Activated CD4-positive, alpha-beta T cell treated with anti-CD3 and anti-CD28 coated beads for 36 hours (primary cell): ENCODE data around the gene RASA3. TPM values are rescaled to one million over a fixed set of nuclear protein-coding genes. Genes with fewer than 3 reads are reported as not detected.

ENCODE experiments used
- ATAC-seq: fragments of 200-7000 bp; cut with Tn5 transposase; one replicate; pipeline ENCODE4 v1.10.0; 2021; ENCODE audit warnings: mild to moderate bottlenecking, moderate library complexity
- CTCF ChIA-PET: fragments of 350-600 bp; sonication (Branson Sonifier 250); formaldehyde crosslinking; loops from one replicate; lab custom pipeline; 2021; ENCODE audit warnings: antibody characterized with exemption; lab: Charles Lee
- POLR2A ChIA-PET: fragments of 350-600 bp; sonication (Branson Sonifier 250); formaldehyde crosslinking; loops from one replicate; lab custom pipeline; 2021; ENCODE audit warnings: antibody characterized with exemption, inconsistent platforms; lab: Charles Lee
- DNase-seq: peaks from one replicate; pipeline ENCODE4 v3.0.0-alpha.2; 2020
- H3K27ac Mint-ChIP-seq: one replicate; pipeline ENCODE4 v1.8.0; 2021; ENCODE audit warnings: mixed read lengths
- H3K27me3 Mint-ChIP-seq: one replicate; pipeline ENCODE4 v1.8.0; 2021; ENCODE audit warnings: mixed read lengths
- H3K36me3 Mint-ChIP-seq: one replicate; pipeline ENCODE4 v1.8.0; 2021; ENCODE audit warnings: low read depth, mixed read lengths
- H3K4me1 Mint-ChIP-seq: one replicate; pipeline ENCODE4 v1.8.0; 2021; ENCODE audit warnings: mixed read lengths
- H3K4me3 Mint-ChIP-seq: one replicate; pipeline ENCODE4 v1.8.0; 2021; ENCODE audit warnings: mild to moderate bottlenecking, moderate library complexity, mixed read lengths
- H3K9me3 Mint-ChIP-seq: one replicate; pipeline ENCODE4 v1.8.0; 2021; ENCODE audit warnings: low read depth, mixed read lengths
- intact Hi-C, 2 experiments: fragments of 100-400 bp; cut with DNase I in 1 of 2; cut with micrococcal nuclease in 1 of 2; formaldehyde crosslinking; loops; one replicate each; pipeline versions ENCODE4 v1.14.2 to v1.15.1; 2022 to 2024; cut with DNase I, micrococcal nuclease
- total RNA-seq, 2 experiments: library from RNA; stranded (reverse); gene quantifications; one replicate each; pipeline ENCODE4 v1.2.3, GENCODE V29; 2021

RASA3 gene
- total RNA-seq, 2 experiments from 2014 or later: 33.0 to 34.7 TPM

DNA sequence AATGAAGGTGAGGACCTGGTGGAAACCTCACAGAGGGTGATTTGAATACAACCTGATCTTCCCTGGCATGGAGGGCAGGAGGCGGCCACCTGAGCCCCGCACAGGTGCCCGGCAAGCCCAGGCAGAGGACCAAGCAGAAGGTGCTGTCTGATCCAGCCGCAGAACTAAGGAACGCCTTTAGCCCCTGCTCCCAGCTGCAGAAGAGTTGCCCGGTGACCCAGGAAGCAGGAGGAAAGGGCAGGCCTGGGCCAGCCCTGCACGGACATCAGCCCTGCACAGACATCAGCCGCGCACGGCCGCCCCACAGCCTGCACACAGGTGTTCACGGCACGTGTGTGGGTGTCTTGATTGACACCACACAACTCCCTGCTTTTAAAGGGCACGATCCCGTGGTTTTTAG, 43.1 kb downstream of the RASA3 start:
- Mint-ChIP-seq H3K27ac (no peak overlapping the region), H3K36me3 (peaks cover 47% of the 10 kb centered on the region), H3K4me1 (peaks cover 27% of the 10 kb centered on the region), H3K9me3 (peaks cover 24% of the 10 kb centered on the region), H3K4me3 (no peak overlapping the region), H3K27me3 (no peaks in the 10 kb centered on the region)
- ChIA-PET POLR2A (no interaction called here), CTCF (interaction anchor here (1.3 kb wide), 1 partner anchor 22 kb away, joined by 4 read pairs; no protein-coding TSS in a partner anchor)
- intact Hi-C loops: no loop called here
- ATAC-seq (no peak), DNase-seq (no peak)

DNA sequence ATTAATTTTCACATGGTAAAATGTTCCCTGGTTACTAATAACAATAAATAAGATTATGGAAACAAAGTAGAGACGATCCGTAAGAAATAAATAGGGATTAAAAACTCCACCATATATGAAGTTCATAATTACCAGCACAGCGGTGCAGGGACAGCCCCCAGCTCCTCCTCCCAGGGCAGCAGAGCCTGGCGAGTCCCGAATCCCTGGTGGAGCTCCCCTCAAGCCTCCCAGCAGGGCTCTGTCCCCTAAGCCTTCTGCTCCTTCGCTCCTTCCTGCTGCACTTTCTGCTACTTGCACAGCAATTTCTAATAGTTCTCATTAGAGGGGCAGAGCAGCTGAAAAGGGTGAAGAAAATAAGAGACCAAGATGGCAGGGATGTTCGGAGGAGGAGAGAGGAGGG, 43.6 kb downstream of the RASA3 start:
- POLR2A ChIA-PET: no interaction called here

DNA sequence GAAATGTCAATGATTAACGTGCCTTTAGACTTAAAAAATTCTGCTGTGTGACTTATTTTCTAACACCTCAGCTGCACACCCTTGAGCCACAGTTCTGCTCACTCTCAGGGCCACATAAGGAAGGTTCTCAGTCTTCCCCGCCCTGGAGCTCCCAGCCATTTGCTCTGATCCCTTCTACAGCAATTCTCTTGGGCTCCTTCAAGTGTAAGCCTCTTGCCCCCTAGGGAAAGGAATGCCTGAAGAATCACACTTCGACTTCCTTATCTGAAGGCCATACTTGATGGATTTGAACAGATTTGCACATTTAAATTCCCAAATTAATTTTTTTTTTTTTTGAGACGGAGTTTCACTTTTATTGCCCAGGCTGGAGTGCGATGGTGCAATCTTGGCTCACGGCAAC, 44.2 kb downstream of the RASA3 start:
- intact Hi-C loops: no loop called here
- Mint-ChIP-seq H3K27ac (no peak overlapping the region), H3K9me3 (peaks cover 13% of the 10 kb centered on the region), H3K4me1 (peaks cover 17% of the 10 kb centered on the region), H3K4me3 (no peak overlapping the region), H3K27me3 (no peaks in the 10 kb centered on the region), H3K36me3 (peaks cover 36% of the 10 kb centered on the region)
- DNase-seq (no peak), ATAC-seq (no peak)
- CTCF ChIA-PET: interaction anchor here (0.7 kb wide), 1 partner anchor 60 kb away, joined by 3 read pairs; no protein-coding TSS in a partner anchor
- POLR2A ChIA-PET: no interaction called here

More for the DNA sequence above, 43.6 kb downstream of the RASA3 start:
- no peak for ATAC-seq
- Mint-ChIP-seq H3K27me3 (no peaks in the 10 kb centered on the region), H3K9me3 (peaks cover 19% of the 10 kb centered on the region), H3K4me3 (no peak overlapping the region), H3K36me3 (peaks cover 42% of the 10 kb centered on the region), H3K27ac (no peak overlapping the region), H3K4me1 (peaks cover 23% of the 10 kb centered on the region)
- no peak for DNase-seq
- CTCF ChIA-PET: interaction anchor here (1.3 kb wide), 1 partner anchor 23 kb away, joined by 4 read pairs; no protein-coding TSS in a partner anchor
- intact Hi-C loops: no loop called here

DNA sequence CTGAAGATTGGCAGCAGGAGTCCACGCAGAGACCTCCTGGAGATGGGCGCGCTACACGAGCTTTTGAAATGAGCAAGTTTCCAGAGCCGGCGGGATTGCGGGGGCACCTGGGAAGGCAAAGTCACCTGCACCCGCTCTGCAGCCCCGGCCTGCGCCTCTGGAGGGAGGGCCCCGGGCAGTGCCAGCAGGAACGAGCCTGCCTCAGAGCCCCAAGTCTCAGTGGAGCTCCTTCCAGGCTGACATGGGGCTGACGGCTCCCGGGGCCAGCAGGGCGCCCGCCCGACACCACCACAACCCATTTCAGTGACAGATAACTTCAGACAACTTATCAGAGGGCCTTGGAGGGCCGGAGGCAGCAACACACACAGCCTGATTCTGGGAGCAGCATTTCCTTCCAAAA, 45.0 kb downstream of the RASA3 start:
- Mint-ChIP-seq H3K27ac (no peak overlapping the region), H3K36me3 (peaks cover 36% of the 10 kb centered on the region), H3K4me1 (peaks cover 22% of the 10 kb centered on the region), H3K9me3 (peaks cover 11% of the 10 kb centered on the region), H3K4me3 (no peak overlapping the region), H3K27me3 (no peaks in the 10 kb centered on the region)
- POLR2A ChIA-PET: no interaction called here
- CTCF ChIA-PET: interaction anchor here (0.7 kb wide), 1 partner anchor 60 kb away, joined by 3 read pairs; no protein-coding TSS in a partner anchor
- no peak for DNase-seq
- ATAC-seq: no peak
- intact Hi-C loops: no loop called here

DNA sequence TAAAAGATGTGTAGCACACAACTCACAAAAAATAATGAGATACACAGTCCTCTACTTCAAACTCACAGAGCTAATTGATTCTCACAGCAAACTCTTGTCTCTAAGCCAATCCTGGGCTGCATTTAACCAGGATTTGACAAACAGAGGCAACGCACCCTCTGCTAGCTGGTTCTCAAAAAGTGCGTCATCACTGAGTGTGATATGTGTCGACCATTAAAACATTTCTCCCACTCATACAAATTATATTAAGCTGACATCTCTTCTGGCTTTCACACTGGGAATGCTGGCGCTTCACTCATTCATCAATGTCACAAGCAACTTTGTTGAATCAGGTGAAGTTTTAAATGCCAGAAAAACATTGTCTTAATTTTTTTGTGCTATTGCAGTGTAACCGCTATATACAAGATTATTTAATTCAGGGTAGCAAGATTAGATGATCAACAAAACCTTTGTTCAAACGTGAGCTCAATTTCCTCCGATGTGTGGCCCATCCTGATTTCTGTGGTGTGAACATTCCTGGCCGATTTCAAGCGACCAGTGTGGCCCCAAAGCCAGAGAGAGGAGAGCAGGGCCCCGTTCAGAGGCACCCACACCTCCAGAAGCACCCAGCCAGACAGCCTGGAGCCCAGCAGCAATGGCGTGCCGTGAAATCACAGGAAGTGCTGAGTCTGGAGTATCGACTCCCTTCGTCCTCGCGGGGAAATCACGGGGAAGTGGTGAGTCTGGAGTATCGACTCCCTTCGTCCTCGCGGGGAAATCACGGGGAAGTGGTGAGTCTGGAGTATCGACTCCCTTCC, 49.4 kb downstream of the RASA3 start:
- H3K27ac Mint-ChIP-seq: peak overlapping the region; percentile 58
- no peak overlapping the region for H3K4me3 Mint-ChIP-seq
- H3K36me3 Mint-ChIP-seq: peaks cover 11% of the 10 kb centered on the region
- no peaks in the 10 kb centered on the region for H3K9me3 Mint-ChIP-seq
- intact Hi-C loops: no loop called here
- CTCF ChIA-PET: interaction anchor here (1.0 kb wide), 1 partner anchor 143 kb away, joined by 3 read pairs; no protein-coding TSS in a partner anchor
- no peak for DNase-seq
- POLR2A ChIA-PET: interaction anchor here (0.7 kb wide), 1 partner anchor 65 kb away, joined by 4 read pairs; no protein-coding TSS in a partner anchor
- ATAC-seq: no peak
- H3K27me3 Mint-ChIP-seq: no peaks in the 10 kb centered on the region
- peaks cover 39% of the 10 kb centered on the region for H3K4me1 Mint-ChIP-seq

DNA sequence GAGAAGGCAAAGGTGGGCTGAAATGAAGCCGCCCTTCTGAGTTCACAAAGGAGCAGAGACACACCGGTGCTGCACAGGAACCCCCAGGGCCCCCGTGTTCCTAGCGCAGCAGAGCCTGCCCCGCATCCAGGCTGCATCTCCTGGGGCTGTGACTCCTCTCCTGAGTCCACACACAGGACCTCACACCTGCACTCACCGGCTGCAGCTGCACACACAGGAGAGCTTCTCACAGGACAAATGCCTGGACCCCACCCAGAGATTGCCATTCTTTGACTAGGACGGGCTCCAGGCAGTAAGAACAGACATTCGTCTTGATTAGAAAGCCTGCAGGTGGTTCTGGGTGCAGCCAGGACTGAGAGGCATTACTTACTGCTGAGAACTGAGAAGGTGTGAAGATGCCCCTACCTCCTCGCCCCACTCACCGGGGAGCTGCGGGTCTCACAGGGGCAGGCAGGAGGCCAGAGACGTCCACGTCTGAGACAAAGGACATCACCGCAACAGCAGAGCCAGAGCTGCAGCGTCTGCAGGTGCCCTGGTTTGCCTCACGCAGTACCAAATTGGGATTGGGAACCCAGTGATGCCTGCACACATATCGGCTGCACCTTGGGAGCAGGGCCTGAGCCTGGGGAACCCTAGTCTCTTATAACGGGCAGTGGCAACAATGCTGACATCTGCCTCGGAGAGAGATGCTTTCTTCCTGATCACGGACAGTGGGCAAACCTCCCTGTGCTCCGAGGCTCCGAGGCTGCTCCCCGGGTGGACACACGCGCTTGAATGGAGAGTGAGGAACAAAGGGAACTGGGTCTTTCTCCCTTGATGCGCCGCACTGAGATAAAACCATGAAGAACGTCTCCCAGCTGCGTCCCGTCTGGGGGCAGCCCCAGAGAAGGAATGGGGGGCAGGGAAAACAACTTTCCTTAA, 50.4 kb downstream of the RASA3 start:
- intact Hi-C loops: no loop called here
- Mint-ChIP-seq H3K27ac (peak overlapping the region; percentile 42), H3K4me3 (no peak overlapping the region), H3K9me3 (no peaks in the 10 kb centered on the region), H3K4me1 (peaks cover 47% of the 10 kb centered on the region), H3K27me3 (no peaks in the 10 kb centered on the region), H3K36me3 (peaks cover 3% of the 10 kb centered on the region)
- DNase-seq (no peak), ATAC-seq (no peak)
- ChIA-PET CTCF (interaction anchor here (1.0 kb wide), 1 partner anchor 144 kb away, joined by 3 read pairs; no protein-coding TSS in a partner anchor), POLR2A (interaction anchor here (0.7 kb wide), 1 partner anchor 66 kb away, joined by 4 read pairs; no protein-coding TSS in a partner anchor)

DNA sequence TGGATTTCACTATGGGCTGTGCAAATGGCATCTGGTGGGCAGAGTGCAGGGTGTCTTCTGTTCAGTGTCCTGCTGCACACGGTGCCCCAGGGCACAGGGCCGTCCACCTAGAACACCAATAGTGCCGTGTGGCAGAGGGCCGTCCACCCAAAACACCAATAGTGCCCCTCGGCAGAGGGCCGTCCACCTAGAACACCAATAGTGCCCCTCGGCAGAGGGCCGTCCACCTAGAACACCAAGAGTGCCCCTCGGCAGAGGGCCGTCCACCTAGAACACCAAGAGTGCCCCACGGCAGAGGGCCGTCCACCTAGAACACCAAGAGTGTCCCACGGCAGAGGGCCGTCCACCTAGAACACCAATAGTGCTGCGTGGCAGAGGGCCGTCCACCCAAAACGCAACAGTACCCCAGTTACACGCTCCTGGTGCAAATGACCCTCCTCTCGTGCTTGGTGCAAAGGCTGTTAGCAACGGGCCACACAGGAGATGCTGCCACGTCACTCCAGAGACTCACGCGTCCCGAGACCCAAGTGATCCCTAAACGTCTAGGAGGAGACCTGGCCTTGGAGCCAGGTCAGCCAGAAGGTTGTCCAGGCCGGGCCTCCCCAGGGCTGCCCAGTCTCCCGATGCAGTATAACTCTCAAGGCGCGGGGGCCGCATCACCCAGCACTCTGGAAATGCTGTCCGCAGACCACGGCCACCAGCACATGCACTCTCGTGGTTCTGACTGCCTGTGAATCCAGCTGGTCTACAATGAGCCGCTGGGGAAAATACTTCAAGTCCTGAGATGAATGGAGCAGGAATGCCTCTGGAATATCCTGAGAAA, 51.5 kb downstream of the RASA3 start:
- H3K4me3 Mint-ChIP-seq: no peak overlapping the region
- H3K27me3 Mint-ChIP-seq: no peaks in the 10 kb centered on the region

DNA sequence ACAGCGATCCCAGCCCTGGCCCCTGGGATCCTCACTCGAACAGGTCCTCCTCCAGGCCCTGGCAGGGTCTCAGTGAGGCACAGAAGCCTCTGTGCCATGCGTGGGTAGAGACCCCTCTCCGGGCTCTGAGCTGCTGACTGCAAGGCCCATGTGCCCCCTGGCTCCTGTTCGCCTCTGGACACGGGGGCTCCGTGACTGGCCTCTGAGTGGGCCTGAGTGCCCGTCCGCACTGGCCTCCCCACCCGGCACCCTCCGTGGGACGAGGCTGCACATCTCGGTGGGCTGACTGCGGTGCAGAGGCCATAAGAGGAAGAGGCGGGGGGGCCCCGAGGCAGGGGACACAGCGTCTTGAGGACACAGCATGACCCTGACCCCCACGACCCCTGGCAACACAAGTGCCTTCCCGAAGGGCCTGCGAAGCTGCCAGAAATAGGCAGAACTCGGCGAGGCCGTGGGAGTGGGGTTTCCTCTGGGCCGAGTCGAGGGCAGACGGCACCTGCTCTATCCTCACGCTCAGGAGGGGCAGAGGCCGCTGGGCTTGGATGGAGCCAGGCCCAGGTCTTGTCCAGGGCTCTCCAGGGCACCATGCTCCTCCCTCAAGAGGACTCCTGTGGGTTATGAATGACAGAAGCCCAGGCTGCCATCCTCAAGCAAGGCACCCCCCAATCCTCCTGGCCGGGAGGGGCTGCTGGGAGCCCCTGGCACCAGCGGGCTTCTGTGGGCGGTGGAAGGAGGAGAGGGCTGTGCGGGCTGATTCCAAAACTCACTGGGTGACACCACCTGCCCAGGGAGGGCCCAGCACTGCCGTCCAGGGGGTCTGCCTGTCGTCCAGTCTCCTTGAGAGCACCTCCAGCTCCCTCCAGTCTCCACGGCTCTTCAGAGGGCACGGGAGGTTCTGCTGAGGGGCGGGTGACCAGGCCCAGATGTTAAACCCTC, 52.6 kb downstream of the RASA3 start:
- intact Hi-C loops: no loop called here
- POLR2A ChIA-PET: no interaction called here
- peaks cover 7% of the 10 kb centered on the region for H3K36me3 Mint-ChIP-seq
- no peak for ATAC-seq
- H3K4me3 Mint-ChIP-seq: no peak overlapping the region
- DNase-seq: no peak
- H3K27me3 Mint-ChIP-seq: no peaks in the 10 kb centered on the region
- H3K9me3 Mint-ChIP-seq: no peaks in the 10 kb centered on the region
- peak overlapping the region; percentile 47 for H3K27ac Mint-ChIP-seq
- CTCF ChIA-PET: no interaction called here
- H3K4me1 Mint-ChIP-seq: peaks cover 51% of the 10 kb centered on the region

More for the DNA sequence above, 51.5 kb downstream of the RASA3 start:
- intact Hi-C loops: no loop called here
- CTCF ChIA-PET: no interaction called here
- Mint-ChIP-seq H3K9me3 (no peaks in the 10 kb centered on the region), H3K4me1 (peaks cover 51% of the 10 kb centered on the region), H3K27ac (peak overlapping the region; percentile 42), H3K36me3 (peaks cover 5% of the 10 kb centered on the region)
- ATAC-seq (no peak), DNase-seq (no peak)
- POLR2A ChIA-PET: no interaction called here

DNA sequence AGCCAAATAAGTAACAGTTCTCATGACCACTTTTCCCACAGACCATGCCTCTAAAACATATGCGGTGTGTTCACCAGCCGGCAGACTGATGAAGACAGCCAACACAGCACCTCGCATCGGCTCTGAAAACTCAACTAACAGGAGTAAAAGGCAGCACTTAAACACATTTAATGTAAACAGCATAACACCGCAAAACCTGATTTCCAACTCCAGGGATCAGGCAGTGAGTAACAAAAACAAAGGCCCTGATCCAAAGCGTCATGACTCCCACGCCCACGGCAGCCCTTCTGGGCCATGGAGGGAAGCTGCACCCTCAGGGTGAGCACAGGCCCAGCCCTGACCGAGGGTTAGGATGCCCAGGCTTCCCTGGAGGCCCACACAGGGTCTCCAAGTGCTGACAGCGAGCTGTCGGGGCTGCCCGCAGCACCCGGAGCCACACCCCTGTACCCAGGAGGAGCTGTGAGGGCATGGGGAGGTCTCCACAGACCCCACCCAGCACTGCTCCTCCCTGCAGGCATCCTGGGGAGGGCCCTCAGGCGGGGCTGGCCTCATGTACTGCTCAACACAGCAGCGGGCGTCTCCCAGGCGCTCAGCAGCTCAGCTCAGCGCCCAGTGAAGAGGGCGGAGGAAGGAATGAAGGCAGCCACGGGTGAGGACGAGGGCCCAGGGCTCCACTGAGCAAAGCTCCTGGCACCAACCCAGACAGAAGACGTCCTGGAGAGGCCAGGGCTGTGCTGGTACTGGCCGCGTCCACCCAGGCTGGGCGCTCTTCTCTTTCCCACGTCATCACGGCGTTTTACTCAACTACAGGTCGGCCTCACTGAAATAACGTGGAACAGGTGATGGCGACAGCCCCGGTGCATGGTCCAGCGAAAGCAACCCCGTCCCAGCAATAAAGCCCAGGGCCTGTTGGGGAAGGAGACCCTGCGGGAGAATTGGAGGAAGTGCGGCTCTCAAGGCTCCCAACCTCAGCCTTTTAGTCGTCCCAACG, 53.7 kb downstream of the RASA3 start:
- Mint-ChIP-seq H3K4me3 (no peak overlapping the region), H3K36me3 (peaks cover 10% of the 10 kb centered on the region), H3K4me1 (peaks cover 53% of the 10 kb centered on the region), H3K27me3 (no peaks in the 10 kb centered on the region), H3K27ac (peak overlapping the region; percentile 83), H3K9me3 (no peaks in the 10 kb centered on the region)
- DNase-seq (no peak), ATAC-seq (peak; percentile 62)
- ChIA-PET POLR2A (no interaction called here), CTCF (no interaction called here)
- intact Hi-C loops: no loop called here
